ENCODE results near the gene KMT2E.

GRCh38 chr7:104971290-104972071 lies 42.5 kb upstream of the KMT2E start:
- TF ChIP-seq ZFP3 (CRISPR knock-in tag; IDR thresholded peaks at IDR 0.05): no peak
- no peak for TF ChIP-seq POU6F1 (CRISPR knock-in tag; IDR thresholded peaks at IDR 0.05; ENCODE audit: borderline replicate concordance, low read depth)
- no peak for TF ChIP-seq ESRRG (CRISPR knock-in tag; IDR thresholded peaks at IDR 0.05)
- TF ChIP-seq OSR1 (CRISPR knock-in tag; IDR thresholded peaks at IDR 0.05): no peak
- TF ChIP-seq ISL1 (CRISPR knock-in tag; IDR thresholded peaks at IDR 0.05): no peak
- no peak for TF ChIP-seq RARB (CRISPR knock-in tag; IDR thresholded peaks at IDR 0.05)

Measured in SK-N-SH treated with all-trans-retinoic acid at 6 μM for 48 hours (cell line).